ENCODE results near the gene LSM7. TPM values are rescaled to one million over a fixed set of nuclear protein-coding genes. Genes with fewer than 3 reads are reported as not detected.

Gene LSM7
- total RNA-seq, 2 experiments from 2014 or later = 144 to 146 TPM

GRCh38 chr19:2361246-2362045, 33.1 kb upstream of the LSM7 start:
- Mint-ChIP-seq H3K27me3 (ENCODE audit: low read depth) (peaks cover 12% of the 10 kb centered on the region), H3K27ac (no peak overlapping the region), H3K9me3 (ENCODE audit: insufficient read depth) (no peaks in the 10 kb centered on the region), H3K4me1 (ENCODE audit: low read depth) (peaks cover 5% of the 10 kb centered on the region), H3K36me3 (ENCODE audit: low read depth) (no peaks in the 10 kb centered on the region), H3K4me3 (no peak overlapping the region)
- no peak for ATAC-seq
- POLR2A ChIA-PET = no interaction called here
- CTCF ChIA-PET = no interaction called here
- no peak for DNase-seq

GRCh38 chr19:2360833-2361232, 32.4 kb upstream of the LSM7 start:
- peaks cover 5% of the 10 kb centered on the region for H3K4me1 Mint-ChIP-seq (ENCODE audit: low read depth)
- CTCF ChIA-PET = no interaction called here
- no peaks in the 10 kb centered on the region for H3K9me3 Mint-ChIP-seq (ENCODE audit: insufficient read depth)
- H3K27ac Mint-ChIP-seq = no peak overlapping the region
- POLR2A ChIA-PET = no interaction called here
- peaks cover 12% of the 10 kb centered on the region for H3K27me3 Mint-ChIP-seq (ENCODE audit: low read depth)
- ATAC-seq (no peak), DNase-seq (no peak)
- H3K4me3 Mint-ChIP-seq = no peak overlapping the region
- no peaks in the 10 kb centered on the region for H3K36me3 Mint-ChIP-seq (ENCODE audit: low read depth)

- Mint-ChIP-seq H3K4me1 (ENCODE audit: low read depth) (peaks cover 5% of the 10 kb centered on the region), H3K4me3 (no peak within 1 kb of the TSS), H3K27ac (no peak within 1 kb of the TSS), H3K36me3 (ENCODE audit: low read depth) (no peaks in the 10 kb centered on the region), H3K27me3 (ENCODE audit: low read depth) (peaks cover 10% of the 10 kb centered on the region), H3K9me3 (ENCODE audit: insufficient read depth) (no peaks in the 10 kb centered on the region)
- no peak for ATAC-seq
- ChIA-PET CTCF (no interaction called here), POLR2A (no interaction called here)
- DNase-seq = no peak
Observed at GRCh38 chr19:2359992-2360685, 31.8 kb upstream of the LSM7 start, which contains the start of gene TMPRSS9. TMPRSS9 (plus strand) TSS chr19:2360265; CDS start chr19:2389786, 29,521 bp downstream.

GRCh38 chr19:2358548-2359173, 30.3 kb upstream of the LSM7 start:
- Mint-ChIP-seq H3K4me1 (ENCODE audit: low read depth) (peaks cover 3% of the 10 kb centered on the region), H3K4me3 (no peak overlapping the region), H3K36me3 (ENCODE audit: low read depth) (no peaks in the 10 kb centered on the region), H3K9me3 (ENCODE audit: insufficient read depth) (no peaks in the 10 kb centered on the region), H3K27me3 (ENCODE audit: low read depth) (peaks cover 8% of the 10 kb centered on the region), H3K27ac (no peak overlapping the region)
- ChIA-PET CTCF (no interaction called here), POLR2A (no interaction called here)
- no peak for ATAC-seq
- DNase-seq = no peak

- peaks cover 3% of the 10 kb centered on the region for H3K4me1 Mint-ChIP-seq (ENCODE audit: low read depth)
- no peak overlapping the region for H3K4me3 Mint-ChIP-seq
- CTCF ChIA-PET = no interaction called here
- H3K27me3 Mint-ChIP-seq (ENCODE audit: low read depth) = peaks cover 8% of the 10 kb centered on the region
- H3K9me3 Mint-ChIP-seq (ENCODE audit: insufficient read depth) = no peaks in the 10 kb centered on the region
- no peak for DNase-seq
- POLR2A ChIA-PET = no interaction called here
- H3K36me3 Mint-ChIP-seq (ENCODE audit: low read depth) = no peaks in the 10 kb centered on the region
- ATAC-seq = no peak
- H3K27ac Mint-ChIP-seq = no peak overlapping the region
Observed at GRCh38 chr19:2357279-2358206, 29.2 kb upstream of the LSM7 start.

GRCh38 chr19:2356036-2356646, 27.8 kb upstream of the LSM7 start:
- Mint-ChIP-seq H3K27me3 (ENCODE audit: low read depth) (peaks cover 8% of the 10 kb centered on the region), H3K9me3 (ENCODE audit: insufficient read depth) (no peaks in the 10 kb centered on the region), H3K36me3 (ENCODE audit: low read depth) (no peaks in the 10 kb centered on the region), H3K4me3 (no peak overlapping the region), H3K27ac (no peak overlapping the region), H3K4me1 (ENCODE audit: low read depth) (peaks cover 3% of the 10 kb centered on the region)
- DNase-seq = no peak
- CTCF ChIA-PET = no interaction called here
- ATAC-seq = no peak
- POLR2A ChIA-PET = no interaction called here

GRCh38 chr19:2355168-2356035, 27.0 kb upstream of the LSM7 start:
- Mint-ChIP-seq H3K9me3 (ENCODE audit: insufficient read depth) (no peaks in the 10 kb centered on the region), H3K4me1 (ENCODE audit: low read depth) (peaks cover under 1% of the 10 kb centered on the region), H3K36me3 (ENCODE audit: low read depth) (no peaks in the 10 kb centered on the region), H3K27ac (no peak overlapping the region), H3K27me3 (ENCODE audit: low read depth) (peaks cover 4% of the 10 kb centered on the region), H3K4me3 (no peak overlapping the region)
- ChIA-PET CTCF (no interaction called here), POLR2A (no interaction called here)
- DNase-seq (no peak), ATAC-seq (no peak)

- no peak overlapping the region for H3K4me3 Mint-ChIP-seq
- POLR2A ChIA-PET = interaction anchor here (0.9 kb wide), 1 partner anchor 257 kb away, joined by 3 read pairs; no protein-coding TSS in a partner anchor
- peaks cover 2% of the 10 kb centered on the region for H3K27me3 Mint-ChIP-seq (ENCODE audit: low read depth)
- H3K9me3 Mint-ChIP-seq (ENCODE audit: insufficient read depth) = no peaks in the 10 kb centered on the region
- H3K36me3 Mint-ChIP-seq (ENCODE audit: low read depth) = no peaks in the 10 kb centered on the region
- no peaks in the 10 kb centered on the region for H3K4me1 Mint-ChIP-seq (ENCODE audit: low read depth)
- no peak for DNase-seq
- no peak for ATAC-seq
- no peak overlapping the region for H3K27ac Mint-ChIP-seq
- CTCF ChIA-PET = no interaction called here
Observed at GRCh38 chr19:2354670-2355069, 26.3 kb upstream of the LSM7 start.

- ATAC-seq (no peak), DNase-seq (no peak)
- Mint-ChIP-seq H3K36me3 (ENCODE audit: low read depth) (no peaks in the 10 kb centered on the region), H3K9me3 (ENCODE audit: insufficient read depth) (no peaks in the 10 kb centered on the region), H3K4me3 (no peak overlapping the region), H3K4me1 (ENCODE audit: low read depth) (no peaks in the 10 kb centered on the region), H3K27ac (no peak overlapping the region), H3K27me3 (ENCODE audit: low read depth) (no peaks in the 10 kb centered on the region)
- CTCF ChIA-PET = no interaction called here
- POLR2A ChIA-PET = interaction anchor here (0.6 to 0.9 kb wide), 2 partner anchors 257 to 412 kb away, joined by 3 read pairs; no protein-coding TSS in a partner anchor
Observed at GRCh38 chr19:2353887-2354592, 25.7 kb upstream of the LSM7 start.

- H3K4me1 Mint-ChIP-seq (ENCODE audit: low read depth) = no peaks in the 10 kb centered on the region
- CTCF ChIA-PET = no interaction called here
- ATAC-seq (no peak), DNase-seq (no peak)
- POLR2A ChIA-PET = interaction anchor here (0.6 kb wide), 2 partner anchors 412 to 1440 kb away, joined by 3 read pairs; no protein-coding TSS in a partner anchor
- no peaks in the 10 kb centered on the region for H3K9me3 Mint-ChIP-seq (ENCODE audit: insufficient read depth)
- H3K27ac Mint-ChIP-seq = no peak overlapping the region
- H3K27me3 Mint-ChIP-seq (ENCODE audit: low read depth) = no peaks in the 10 kb centered on the region
- H3K36me3 Mint-ChIP-seq (ENCODE audit: low read depth) = no peaks in the 10 kb centered on the region
- H3K4me3 Mint-ChIP-seq = no peak overlapping the region
Observed at GRCh38 chr19:2353159-2353886, 24.9 kb upstream of the LSM7 start.

Measured in activated CD8-positive, alpha-beta T cell treated with anti-CD3 and anti-CD28 coated beads, Interleukin-2, amount 10 ng/mL, durations not matched to agents 7 days and 5 days (primary cell).